WTC11 (cell line): ENCODE results near the gene AQP12A.

Experiments used
- TP53 ChIP-seq: sonication (generic); formaldehyde crosslinking; IDR thresholded peaks from 2 replicates; pipeline ENCODE4 v1.8.1; 2023; ENCODE audit warnings: mild to moderate bottlenecking, missing genetic modification reagents
- TF ChIP-seq, protein P1 (sequence below): fragments of 200-600 bp; IDR thresholded peaks from 2 replicates; pipeline ENCODE4 v1.8.0; 2022; ENCODE audit warnings: antibody characterized with exemption

DNA sequence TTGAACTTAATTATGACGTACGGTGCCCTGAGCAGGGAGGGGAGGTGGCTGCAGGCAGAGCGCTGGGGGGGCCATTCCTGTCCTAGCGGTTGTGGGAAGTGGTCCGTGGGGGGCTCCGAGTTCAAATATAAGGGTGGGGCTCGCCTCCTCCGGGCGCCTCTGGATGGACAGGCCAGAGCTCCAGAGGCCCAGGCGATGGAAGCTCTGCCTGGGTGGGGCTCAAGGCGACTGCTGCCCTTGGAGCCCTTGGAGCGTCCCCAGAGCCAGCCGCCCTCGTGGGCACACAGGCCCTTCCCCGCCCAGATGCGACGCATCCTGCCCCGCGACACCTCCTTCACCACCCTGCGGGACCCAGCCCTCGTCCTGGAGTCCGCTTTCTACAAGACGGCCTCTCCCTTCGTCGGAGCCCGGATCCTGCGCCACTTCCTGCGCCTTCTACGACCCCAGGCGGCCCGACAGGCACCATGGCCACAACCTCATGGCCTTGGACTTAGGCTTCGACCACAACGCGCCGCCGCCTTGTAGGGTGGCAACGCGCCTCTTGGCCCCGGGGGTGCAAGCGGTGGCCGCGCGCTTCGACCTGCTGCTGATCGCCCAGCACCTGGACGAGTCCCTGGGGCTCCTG lies 19.5 kb upstream of the AQP12A start:
- TF ChIP-seq, protein P1, sequence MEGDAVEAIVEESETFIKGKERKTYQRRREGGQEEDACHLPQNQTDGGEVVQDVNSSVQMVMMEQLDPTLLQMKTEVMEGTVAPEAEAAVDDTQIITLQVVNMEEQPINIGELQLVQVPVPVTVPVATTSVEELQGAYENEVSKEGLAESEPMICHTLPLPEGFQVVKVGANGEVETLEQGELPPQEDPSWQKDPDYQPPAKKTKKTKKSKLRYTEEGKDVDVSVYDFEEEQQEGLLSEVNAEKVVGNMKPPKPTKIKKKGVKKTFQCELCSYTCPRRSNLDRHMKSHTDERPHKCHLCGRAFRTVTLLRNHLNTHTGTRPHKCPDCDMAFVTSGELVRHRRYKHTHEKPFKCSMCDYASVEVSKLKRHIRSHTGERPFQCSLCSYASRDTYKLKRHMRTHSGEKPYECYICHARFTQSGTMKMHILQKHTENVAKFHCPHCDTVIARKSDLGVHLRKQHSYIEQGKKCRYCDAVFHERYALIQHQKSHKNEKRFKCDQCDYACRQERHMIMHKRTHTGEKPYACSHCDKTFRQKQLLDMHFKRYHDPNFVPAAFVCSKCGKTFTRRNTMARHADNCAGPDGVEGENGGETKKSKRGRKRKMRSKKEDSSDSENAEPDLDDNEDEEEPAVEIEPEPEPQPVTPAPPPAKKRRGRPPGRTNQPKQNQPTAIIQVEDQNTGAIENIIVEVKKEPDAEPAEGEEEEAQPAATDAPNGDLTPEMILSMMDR: no peak
- no peak for TF ChIP-seq TP53 (CRISPR knock-in tag)
